ENCODE measurements around the gene PWP1. TPM values are rescaled to one million over a fixed set of nuclear protein-coding genes. Genes with fewer than 3 reads are reported as not detected.

PWP1 gene
- total and polyA plus RNA-seq, 2 of the 4 experiments (the other 2 are of a cell fraction), result 143 to 179 TPM

- H3K4ac ChIP-seq (ENCODE audit: low read depth, low read length), result no peak overlapping the region
- H2AK5ac ChIP-seq (ENCODE audit: low read depth, low read length), result no peak overlapping the region
- H3K9me3 ChIP-seq (ENCODE audit: control insufficient read depth, insufficient read depth, low read length), result no peaks in the 10 kb centered on the region
- ChIA-PET POLR2A (ENCODE audit: unreplicated experiment) (no interaction called here), CTCF (interaction anchor here (0.6 to 1.4 kb wide), 2 partner anchors 8 to 135 kb away, joined by 4 to 5 read pairs; no protein-coding TSS in a partner anchor)
- H4K91ac ChIP-seq (ENCODE audit: insufficient read depth, low read depth, low read length), result no peak overlapping the region
- no peak overlapping the region for H2BK20ac ChIP-seq (ENCODE audit: low read depth, low read length)
- WGBS, 2 experiments (ENCODE audit: extremely low coverage in 2 of 2, insufficient read length in 1 of 2), result no CpG with 5 or more reads among the region's 9 CpGs
- H3K56ac ChIP-seq (ENCODE audit: extremely low read depth, insufficient read depth, low read length), result no peak overlapping the region
- no peak overlapping the region for H3K18ac ChIP-seq (ENCODE audit: low read depth, low read length)
- no peaks in the 10 kb centered on the region for H4K20me1 ChIP-seq (ENCODE audit: insufficient read depth, low read length)
- H3K4me1 ChIP-seq (ENCODE audit: control insufficient read depth, insufficient read depth, low read length), result no peaks in the 10 kb centered on the region
- ATAC-seq (ENCODE audit: low read depth) (no peak), DNase-seq (peak; percentile 5)
- no peak overlapping the region for H3K23ac ChIP-seq (ENCODE audit: low read depth, low read length)
- H3K4me2 ChIP-seq (ENCODE audit: low read depth, low read length), result no peak overlapping the region
- no peak overlapping the region for H4K5ac ChIP-seq (ENCODE audit: low read depth, low read length)
- no peak overlapping the region for H3K27ac ChIP-seq (ENCODE audit: insufficient read depth, low read length)
- H2AFZ ChIP-seq (replicated peaks; ENCODE audit: low read length, poor library complexity), result no peak overlapping the region
- no peak overlapping the region for H3K4me3 ChIP-seq (ENCODE audit: insufficient read depth, low read depth, low read length)
- H2BK120ac ChIP-seq (ENCODE audit: low read depth, low read length), result no peak overlapping the region
- H3K36me3 ChIP-seq (ENCODE audit: control insufficient read depth, insufficient read depth, low read length), result no peaks in the 10 kb centered on the region
- BruUV-seq (replicated peaks), result no TSS peak
- in situ Hi-C loops (cut with MboI; ENCODE audit: low sequenced_read_pairs) (no loop called here), dilution Hi-C loops (cut with HindIII; ENCODE audit: low sequenced_read_pairs, unreplicated experiment) (no loop called here), intact Hi-C loops (cut with micrococcal nuclease) (no loop called here)
- H4K8ac ChIP-seq (ENCODE audit: low read depth in 2 of 2, low read length in 2 of 2), result no peak overlapping the region
- H3K27me3 ChIP-seq (ENCODE audit: control insufficient read depth, insufficient read depth, low read length), result peaks cover 36% of the 10 kb centered on the region
- H2BK5ac ChIP-seq (ENCODE audit: low read depth, low read length, poor library complexity, severe bottlenecking), result no peak overlapping the region
- no peak overlapping the region for H2BK15ac ChIP-seq (ENCODE audit: low read depth, low read length)
- no peaks in the 10 kb centered on the region for H3K9me1 ChIP-seq (ENCODE audit: insufficient read depth, low read length)
- H3K14ac ChIP-seq (replicated peaks; ENCODE audit: low read depth, low read length), result no peak overlapping the region
- no peak overlapping the region for H3K9ac ChIP-seq (ENCODE audit: low read depth, low read length)
- no peak overlapping the region for H2AK9ac ChIP-seq (replicated peaks; ENCODE audit: low read depth, low read length, poor library complexity)
- TF ChIP-seq, protein P1, sequence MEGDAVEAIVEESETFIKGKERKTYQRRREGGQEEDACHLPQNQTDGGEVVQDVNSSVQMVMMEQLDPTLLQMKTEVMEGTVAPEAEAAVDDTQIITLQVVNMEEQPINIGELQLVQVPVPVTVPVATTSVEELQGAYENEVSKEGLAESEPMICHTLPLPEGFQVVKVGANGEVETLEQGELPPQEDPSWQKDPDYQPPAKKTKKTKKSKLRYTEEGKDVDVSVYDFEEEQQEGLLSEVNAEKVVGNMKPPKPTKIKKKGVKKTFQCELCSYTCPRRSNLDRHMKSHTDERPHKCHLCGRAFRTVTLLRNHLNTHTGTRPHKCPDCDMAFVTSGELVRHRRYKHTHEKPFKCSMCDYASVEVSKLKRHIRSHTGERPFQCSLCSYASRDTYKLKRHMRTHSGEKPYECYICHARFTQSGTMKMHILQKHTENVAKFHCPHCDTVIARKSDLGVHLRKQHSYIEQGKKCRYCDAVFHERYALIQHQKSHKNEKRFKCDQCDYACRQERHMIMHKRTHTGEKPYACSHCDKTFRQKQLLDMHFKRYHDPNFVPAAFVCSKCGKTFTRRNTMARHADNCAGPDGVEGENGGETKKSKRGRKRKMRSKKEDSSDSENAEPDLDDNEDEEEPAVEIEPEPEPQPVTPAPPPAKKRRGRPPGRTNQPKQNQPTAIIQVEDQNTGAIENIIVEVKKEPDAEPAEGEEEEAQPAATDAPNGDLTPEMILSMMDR (conservative IDR thresholded peaks at IDR 0.05; ENCODE audit: low read depth, low read length), result no peak
- no peak for TF ChIP-seq MAZ (IDR thresholded peaks at IDR 0.05; ENCODE audit: borderline replicate concordance, low read depth, low read length)
- TF ChIP-seq ELK1 (IDR thresholded peaks at IDR 0.05; ENCODE audit: borderline replicate concordance, low read depth, low read length), result no peak
- 0 out of 2 replicates have a peak, but pooled peaks have one; percentile 8 for TF ChIP-seq NFE2L2 (IDR thresholded peaks at IDR 0.05; ENCODE audit: low read depth, low read length)
- no peak for TF ChIP-seq CHD1 (IDR thresholded peaks at IDR 0.05; ENCODE audit: low read depth, low read length)
- TF ChIP-seq FOS (IDR thresholded peaks at IDR 0.05; ENCODE audit: low read depth, low read length), result no peak
- TF ChIP-seq CEBPB (IDR thresholded peaks at IDR 0.05; ENCODE audit: low read depth, low read length), result no peak
- TF ChIP-seq BHLHE40 (IDR thresholded peaks at IDR 0.05; ENCODE audit: low read depth, low read length), result no peak
- TF ChIP-seq RCOR1 (IDR thresholded peaks at IDR 0.05; ENCODE audit: insufficient replicate concordance, low read length), result peak; percentile 38
- no peak for TF ChIP-seq USF2 (IDR thresholded peaks at IDR 0.05; ENCODE audit: low read depth, low read length)
- H3K79me1 ChIP-seq (ENCODE audit: low read depth in 1 of 2, low read length in 2 of 2), result no peaks in the 10 kb centered on the region
These were observed 17.1 kb upstream of the PWP1 start for GRCh38 chr12:107668320-107669098.

Data from IMR-90 (cell line).